ENCODE results near the gene TNFRSF1B. TPM values are rescaled to one million over a fixed set of nuclear protein-coding genes. Genes with fewer than 3 reads are reported as not detected.

TNFRSF1B gene
- total RNA-seq, 1 experiment from 2014 or later: 3.5 TPM

DNA sequence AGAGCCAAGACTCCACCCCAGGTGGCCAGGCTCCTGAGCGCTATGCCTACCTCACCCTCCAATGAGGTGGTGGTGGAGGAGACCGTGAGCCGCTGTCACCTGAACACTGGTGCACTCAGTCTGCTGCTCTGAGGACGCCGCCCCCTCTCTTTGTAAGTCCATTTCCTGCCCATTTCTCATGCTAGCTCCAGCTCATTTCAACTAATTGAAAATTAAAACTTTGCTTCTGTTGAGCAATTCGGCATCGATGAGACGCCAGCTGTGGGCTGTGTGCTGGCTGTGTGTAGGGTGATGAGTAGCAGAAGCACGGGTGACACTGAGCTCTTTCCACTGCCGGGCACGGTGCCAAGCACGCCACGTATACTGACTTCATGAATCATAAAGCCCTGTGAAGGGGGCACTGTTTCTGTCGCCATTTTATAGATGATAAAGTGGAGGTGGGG, 11.2 kb downstream of the TNFRSF1B start:
- Histone ChIP-seq H3K27me3 (replicated peaks; ENCODE audit: control insufficient read depth, insufficient read depth, low read length) (no peaks in the 10 kb centered on the region), H3K36me3 (ENCODE audit: control insufficient read depth, insufficient read depth, low read length) (no peaks in the 10 kb centered on the region), H3K4me1 (no peaks in the 10 kb centered on the region), H3K4me3 (ENCODE audit: low read depth, low read length) (no peak overlapping the region), H3K9me3 (no peaks in the 10 kb centered on the region)
- Mint-ChIP-seq H3K27me3 (ENCODE audit: insufficient read depth, unreplicated experiment) (no peaks in the 10 kb centered on the region), H3K27ac (ENCODE audit: unreplicated experiment) (no peak overlapping the region), H3K36me3 (ENCODE audit: insufficient read depth, unreplicated experiment) (no peaks in the 10 kb centered on the region), H3K4me3 (ENCODE audit: unreplicated experiment) (no peak overlapping the region), H3K9me3 (ENCODE audit: unreplicated experiment) (no peaks in the 10 kb centered on the region), H3K4me1 (ENCODE audit: low read depth, unreplicated experiment) (no peaks in the 10 kb centered on the region)
- no TSS peak for BruUV-seq (replicated peaks)
- POLR2A ChIA-PET: no interaction called here
- intact Hi-C loops (cut with micrococcal nuclease; ENCODE audit: unreplicated experiment): no loop called here
- no peak for DNase-seq
- TF ChIP-seq, protein P1, sequence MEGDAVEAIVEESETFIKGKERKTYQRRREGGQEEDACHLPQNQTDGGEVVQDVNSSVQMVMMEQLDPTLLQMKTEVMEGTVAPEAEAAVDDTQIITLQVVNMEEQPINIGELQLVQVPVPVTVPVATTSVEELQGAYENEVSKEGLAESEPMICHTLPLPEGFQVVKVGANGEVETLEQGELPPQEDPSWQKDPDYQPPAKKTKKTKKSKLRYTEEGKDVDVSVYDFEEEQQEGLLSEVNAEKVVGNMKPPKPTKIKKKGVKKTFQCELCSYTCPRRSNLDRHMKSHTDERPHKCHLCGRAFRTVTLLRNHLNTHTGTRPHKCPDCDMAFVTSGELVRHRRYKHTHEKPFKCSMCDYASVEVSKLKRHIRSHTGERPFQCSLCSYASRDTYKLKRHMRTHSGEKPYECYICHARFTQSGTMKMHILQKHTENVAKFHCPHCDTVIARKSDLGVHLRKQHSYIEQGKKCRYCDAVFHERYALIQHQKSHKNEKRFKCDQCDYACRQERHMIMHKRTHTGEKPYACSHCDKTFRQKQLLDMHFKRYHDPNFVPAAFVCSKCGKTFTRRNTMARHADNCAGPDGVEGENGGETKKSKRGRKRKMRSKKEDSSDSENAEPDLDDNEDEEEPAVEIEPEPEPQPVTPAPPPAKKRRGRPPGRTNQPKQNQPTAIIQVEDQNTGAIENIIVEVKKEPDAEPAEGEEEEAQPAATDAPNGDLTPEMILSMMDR (IDR thresholded peaks at IDR 0.05; ENCODE audit: insufficient read depth in 1 of 2, low read depth in 1 of 2, low read length in 1 of 2, severe bottlenecking in 1 of 2, unreplicated experiment in 1 of 2): no peak
- CTCF ChIA-PET: interaction anchor here (0.7 kb wide), 1 partner anchor 9 kb away, joined by 3 read pairs; no protein-coding TSS in a partner anchor

DNA sequence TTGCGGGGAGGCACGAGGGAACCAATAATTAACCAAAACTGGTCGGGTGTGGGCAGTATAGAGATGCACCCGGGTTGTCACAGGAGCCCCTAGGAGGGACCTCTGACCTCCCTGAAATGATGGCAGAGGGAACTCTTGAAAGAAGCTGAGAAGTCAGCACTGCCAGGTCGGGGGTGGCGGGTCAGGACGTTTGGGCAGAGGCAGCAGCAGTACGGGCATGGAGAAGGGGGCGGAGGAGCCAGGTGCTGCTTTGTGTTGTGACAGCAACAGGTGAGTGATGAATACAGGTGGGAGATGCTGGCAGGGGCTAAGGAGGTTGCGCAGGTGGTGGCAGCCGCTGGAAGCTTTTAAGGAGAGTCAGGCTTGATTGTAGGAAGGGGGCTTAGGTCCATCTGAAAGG, 11.7 kb downstream of the TNFRSF1B start:
- H3K9me3 ChIP-seq: no peaks in the 10 kb centered on the region
- Mint-ChIP-seq H3K27me3 (ENCODE audit: insufficient read depth, unreplicated experiment) (no peaks in the 10 kb centered on the region), H3K36me3 (ENCODE audit: insufficient read depth, unreplicated experiment) (no peaks in the 10 kb centered on the region), H3K4me1 (ENCODE audit: low read depth, unreplicated experiment) (peaks cover 2% of the 10 kb centered on the region), H3K4me3 (ENCODE audit: unreplicated experiment) (no peak overlapping the region), H3K9me3 (ENCODE audit: unreplicated experiment) (no peaks in the 10 kb centered on the region), H3K27ac (ENCODE audit: unreplicated experiment) (no peak overlapping the region)
- H3K4me1 ChIP-seq: no peaks in the 10 kb centered on the region
- TF ChIP-seq, protein P1 (IDR thresholded peaks at IDR 0.05; ENCODE audit: insufficient read depth in 1 of 2, low read depth in 1 of 2, low read length in 1 of 2, severe bottlenecking in 1 of 2, unreplicated experiment in 1 of 2): no peak
- H3K4me3 ChIP-seq (ENCODE audit: low read depth, low read length): no peak overlapping the region
- ChIA-PET CTCF (no interaction called here), POLR2A (no interaction called here)
- intact Hi-C loops (cut with micrococcal nuclease; ENCODE audit: unreplicated experiment): no loop called here
- DNase-seq: no peak
- H3K36me3 ChIP-seq (ENCODE audit: control insufficient read depth, insufficient read depth, low read length): no peaks in the 10 kb centered on the region
- H3K27me3 ChIP-seq (replicated peaks; ENCODE audit: control insufficient read depth, insufficient read depth, low read length): no peaks in the 10 kb centered on the region
- no TSS peak for BruUV-seq (replicated peaks)

- Histone ChIP-seq H3K27me3 (replicated peaks; ENCODE audit: control insufficient read depth, insufficient read depth, low read length) (no peaks in the 10 kb centered on the region), H3K36me3 (ENCODE audit: control insufficient read depth, insufficient read depth, low read length) (no peaks in the 10 kb centered on the region), H3K9me3 (no peaks in the 10 kb centered on the region), H3K4me3 (ENCODE audit: low read depth, low read length) (no peak overlapping the region), H3K4me1 (no peaks in the 10 kb centered on the region)
- Mint-ChIP-seq H3K9me3 (ENCODE audit: unreplicated experiment) (no peaks in the 10 kb centered on the region), H3K36me3 (ENCODE audit: insufficient read depth, unreplicated experiment) (no peaks in the 10 kb centered on the region), H3K4me1 (ENCODE audit: low read depth, unreplicated experiment) (peaks cover 7% of the 10 kb centered on the region), H3K27ac (ENCODE audit: unreplicated experiment) (no peak overlapping the region), H3K4me3 (ENCODE audit: unreplicated experiment) (no peak overlapping the region), H3K27me3 (ENCODE audit: insufficient read depth, unreplicated experiment) (no peaks in the 10 kb centered on the region)
- ChIA-PET CTCF (no interaction called here), POLR2A (no interaction called here)
- BruUV-seq (replicated peaks): no TSS peak
- intact Hi-C loops (cut with micrococcal nuclease; ENCODE audit: unreplicated experiment): no loop called here
- TF ChIP-seq, protein P1 (IDR thresholded peaks at IDR 0.05; ENCODE audit: insufficient read depth in 1 of 2, low read depth in 1 of 2, low read length in 1 of 2, severe bottlenecking in 1 of 2, unreplicated experiment in 1 of 2): no peak
- no peak for DNase-seq
Measured at GRCh38 chr1:12179111-12179519, 12.3 kb downstream of the TNFRSF1B start.

Data from Caco-2 (cell line).